ENCODE results near the gene CNTFR. TPM values are rescaled to one million over a fixed set of nuclear protein-coding genes. Genes with fewer than 3 reads are reported as not detected.

The CNTFR gene
- total RNA-seq, 1 experiment from 2014 or later: not detected

DNA sequence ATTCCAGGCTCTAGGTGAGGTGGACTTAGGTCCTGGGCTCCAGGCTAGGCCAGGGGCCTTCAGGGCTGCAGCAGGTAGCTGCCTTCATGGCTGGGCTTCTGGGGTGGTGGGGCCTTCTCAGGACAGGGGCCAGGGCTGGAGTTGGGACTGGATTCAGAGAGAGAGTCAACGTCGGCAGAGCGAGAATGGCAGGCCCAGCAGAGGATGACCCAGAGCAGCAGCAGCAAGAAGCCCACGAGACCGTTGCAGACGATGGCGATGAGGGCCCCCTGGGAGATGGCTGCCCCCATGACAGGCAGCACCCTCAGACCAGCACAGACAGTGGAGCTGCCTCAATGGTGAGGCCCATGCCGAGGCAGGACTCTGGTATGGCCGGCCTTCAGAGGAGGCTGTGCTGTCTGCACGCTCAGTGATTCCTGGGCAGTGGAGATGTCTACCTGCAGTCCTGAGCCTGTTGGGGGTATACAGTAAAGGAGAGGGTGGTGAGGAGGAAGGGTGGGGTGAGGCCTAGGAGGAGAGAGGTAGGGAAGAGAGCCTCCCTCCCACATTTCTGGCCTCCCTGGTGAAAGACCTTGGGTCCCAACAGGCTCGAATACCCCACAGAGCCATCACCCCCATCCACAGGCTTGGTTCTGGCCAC is 68.0 kb downstream of the CNTFR start:
- intact Hi-C loops (cut with micrococcal nuclease): no loop called here
- Mint-ChIP-seq H3K4me3 (ENCODE audit: unreplicated experiment) (no peak overlapping the region), H3K4me1 (ENCODE audit: insufficient read depth, unreplicated experiment) (no peaks in the 10 kb centered on the region), H3K27me3 (ENCODE audit: insufficient read depth, unreplicated experiment) (peaks cover 37% of the 10 kb centered on the region), H3K36me3 (ENCODE audit: insufficient read depth, unreplicated experiment) (no peaks in the 10 kb centered on the region), H3K27ac (ENCODE audit: low read depth, unreplicated experiment) (no peak overlapping the region), H3K9me3 (ENCODE audit: unreplicated experiment) (no peaks in the 10 kb centered on the region)
- no peak for DNase-seq (ENCODE audit: unreplicated experiment)
- ChIA-PET POLR2A (no interaction called here), CTCF (interaction anchor here (0.5 to 0.9 kb wide), 3 partner anchors 26 to 70 kb away, joined by 3 to 4 read pairs (median 3); no protein-coding TSS in a partner anchor)
- BruUV-seq (replicated peaks): no TSS peak
- TF ChIP-seq, protein P1, sequence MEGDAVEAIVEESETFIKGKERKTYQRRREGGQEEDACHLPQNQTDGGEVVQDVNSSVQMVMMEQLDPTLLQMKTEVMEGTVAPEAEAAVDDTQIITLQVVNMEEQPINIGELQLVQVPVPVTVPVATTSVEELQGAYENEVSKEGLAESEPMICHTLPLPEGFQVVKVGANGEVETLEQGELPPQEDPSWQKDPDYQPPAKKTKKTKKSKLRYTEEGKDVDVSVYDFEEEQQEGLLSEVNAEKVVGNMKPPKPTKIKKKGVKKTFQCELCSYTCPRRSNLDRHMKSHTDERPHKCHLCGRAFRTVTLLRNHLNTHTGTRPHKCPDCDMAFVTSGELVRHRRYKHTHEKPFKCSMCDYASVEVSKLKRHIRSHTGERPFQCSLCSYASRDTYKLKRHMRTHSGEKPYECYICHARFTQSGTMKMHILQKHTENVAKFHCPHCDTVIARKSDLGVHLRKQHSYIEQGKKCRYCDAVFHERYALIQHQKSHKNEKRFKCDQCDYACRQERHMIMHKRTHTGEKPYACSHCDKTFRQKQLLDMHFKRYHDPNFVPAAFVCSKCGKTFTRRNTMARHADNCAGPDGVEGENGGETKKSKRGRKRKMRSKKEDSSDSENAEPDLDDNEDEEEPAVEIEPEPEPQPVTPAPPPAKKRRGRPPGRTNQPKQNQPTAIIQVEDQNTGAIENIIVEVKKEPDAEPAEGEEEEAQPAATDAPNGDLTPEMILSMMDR (IDR thresholded peaks at IDR 0.05; ENCODE audit: unreplicated experiment): no peak

DNA sequence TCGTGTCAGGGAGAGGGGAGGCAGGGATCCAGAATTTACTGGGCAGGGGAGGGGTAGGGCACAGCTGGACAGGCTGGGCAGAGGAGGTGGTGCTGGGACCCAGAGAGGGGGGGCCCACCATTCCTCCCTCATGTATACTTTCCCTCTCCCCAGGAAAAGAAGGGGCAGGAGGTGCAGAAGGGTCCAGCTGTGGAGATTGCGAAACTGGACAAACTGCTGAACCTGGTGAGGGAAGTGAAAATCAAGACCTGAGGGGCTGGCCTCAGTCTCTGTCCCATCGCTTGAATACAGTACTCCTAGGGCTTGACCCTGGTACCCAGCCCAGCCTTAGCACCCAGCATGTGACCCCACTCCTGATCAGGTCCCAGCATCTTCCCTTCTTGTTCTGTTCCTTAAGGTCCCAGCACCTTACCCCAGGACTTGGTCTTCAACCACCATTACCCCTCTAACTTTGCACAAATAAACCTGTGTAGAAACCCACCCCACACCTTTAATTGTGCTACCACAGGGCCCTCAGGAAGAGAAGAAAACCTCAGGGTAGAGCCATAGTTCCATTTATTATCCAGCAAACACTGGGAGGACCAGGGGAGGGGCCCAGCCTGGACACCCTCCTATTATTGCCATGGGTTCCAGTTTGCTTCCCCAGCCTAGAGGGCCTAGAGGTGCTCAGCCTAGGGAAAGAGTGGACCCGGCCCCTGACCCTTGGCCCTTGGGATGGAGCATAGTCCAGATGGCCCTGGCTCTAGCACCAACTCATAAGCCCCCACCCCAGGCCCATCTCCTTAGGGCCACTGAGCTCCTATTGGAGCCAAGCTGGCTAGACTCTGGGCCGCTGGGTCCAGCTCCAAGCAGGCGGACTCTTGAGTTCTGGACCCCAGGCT is 68.8 kb downstream of the CNTFR start:
- CTCF ChIA-PET: interaction anchor here (0.5 to 2.1 kb wide), 6 partner anchors 27 to 117 kb away, joined by 3 to 8 read pairs (median 4); no protein-coding TSS in a partner anchor
- Mint-ChIP-seq H3K36me3 (ENCODE audit: insufficient read depth, unreplicated experiment) (no peaks in the 10 kb centered on the region), H3K27me3 (ENCODE audit: insufficient read depth, unreplicated experiment) (peaks cover 39% of the 10 kb centered on the region), H3K27ac (ENCODE audit: low read depth, unreplicated experiment) (no peak overlapping the region), H3K9me3 (ENCODE audit: unreplicated experiment) (no peaks in the 10 kb centered on the region), H3K4me1 (ENCODE audit: insufficient read depth, unreplicated experiment) (no peaks in the 10 kb centered on the region), H3K4me3 (ENCODE audit: unreplicated experiment) (no peak overlapping the region)
- TF ChIP-seq, protein P1 (IDR thresholded peaks at IDR 0.05; ENCODE audit: unreplicated experiment): no peak
- intact Hi-C loops (cut with micrococcal nuclease): no loop called here
- POLR2A ChIA-PET: interaction anchor here (0.6 kb wide), 1 partner anchor 1590 kb away, joined by 3 read pairs; no protein-coding TSS in a partner anchor
- DNase-seq (ENCODE audit: unreplicated experiment): no peak
- no TSS peak for BruUV-seq (replicated peaks)

DNA sequence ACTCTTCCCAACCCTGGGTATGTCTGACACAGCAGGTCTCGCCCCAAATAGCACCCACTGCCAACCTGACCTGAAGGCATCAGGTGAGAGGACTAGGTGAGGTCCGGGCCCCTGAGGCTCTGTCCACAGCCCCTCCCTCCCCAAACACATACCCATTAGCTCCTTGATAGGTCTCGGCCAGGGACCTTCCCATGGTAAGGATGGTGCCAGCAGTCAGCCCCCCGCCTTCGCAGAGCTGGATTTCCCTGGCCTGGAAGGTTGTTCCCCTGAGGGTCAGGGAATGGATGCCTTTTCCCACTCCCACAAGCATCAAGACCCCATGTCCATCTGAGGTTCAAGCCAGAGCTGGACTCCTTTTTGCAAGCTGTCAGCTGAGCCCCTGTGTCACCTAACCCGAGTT is 69.4 kb downstream of the CNTFR start:
- ChIA-PET CTCF (interaction anchor here (0.5 to 2.1 kb wide), 4 partner anchors 35 to 468 kb away, joined by 3 to 8 read pairs (median 4); no protein-coding TSS in a partner anchor), POLR2A (no interaction called here)
- no peak for DNase-seq (ENCODE audit: unreplicated experiment)
- TF ChIP-seq, protein P1 (IDR thresholded peaks at IDR 0.05; ENCODE audit: unreplicated experiment): no peak
- Mint-ChIP-seq H3K4me1 (ENCODE audit: insufficient read depth, unreplicated experiment) (no peaks in the 10 kb centered on the region), H3K27ac (ENCODE audit: low read depth, unreplicated experiment) (no peak overlapping the region), H3K4me3 (ENCODE audit: unreplicated experiment) (no peak overlapping the region), H3K27me3 (ENCODE audit: insufficient read depth, unreplicated experiment) (peaks cover 39% of the 10 kb centered on the region), H3K9me3 (ENCODE audit: unreplicated experiment) (no peaks in the 10 kb centered on the region), H3K36me3 (ENCODE audit: insufficient read depth, unreplicated experiment) (no peaks in the 10 kb centered on the region)
- intact Hi-C loops (cut with micrococcal nuclease): no loop called here
- BruUV-seq (replicated peaks): no TSS peak
